GM06990 (cell line): ENCODE data around the gene TEX22.

Experiments
- DNase-seq: peaks from one replicate; pipeline ENCODE4 v3.0.0-alpha.2; 2011; ENCODE audit not compliant: insufficient read length; ENCODE audit errors: extremely low read depth
- H3K27me3 ChIP-seq: replicated peaks from 2 replicates; pipeline ENCODE4 v1.6.0; 2011; ENCODE audit warnings: low read length; ENCODE audit not compliant: control insufficient read depth, insufficient read depth
- H3K36me3 ChIP-seq: 2 replicates; pipeline ENCODE4 v1.5.1; 2011; ENCODE audit warnings: low read length; ENCODE audit not compliant: control insufficient read depth, insufficient read depth
- H3K4me3 ChIP-seq: replicated peaks from 2 replicates; pipeline ENCODE4 v1.5.1; 2011; ENCODE audit warnings: low read depth, mild to moderate bottlenecking, control low read depth, low read length
- CTCF ChIP-seq: IDR thresholded peaks from 2 replicates; pipeline ENCODE4 v1.5.1; 2011; ENCODE audit warnings: low read length, control low read depth, mild to moderate bottlenecking, inconsistent platforms; ENCODE audit not compliant: insufficient read depth, poor library complexity, severe bottlenecking

The TEX22 gene

GRCh38 chr14:105412771-105413543 is 14.6 kb downstream of the TEX22 start:
- DNase-seq, result no peak
- H3K4me3 ChIP-seq, result no peak overlapping the region
- TF ChIP-seq CTCF, result no peak
- H3K36me3 ChIP-seq, result no peaks in the 10 kb centered on the region
- no peaks in the 10 kb centered on the region for H3K27me3 ChIP-seq

- no peaks in the 10 kb centered on the region for H3K36me3 ChIP-seq
- TF ChIP-seq CTCF, result no peak
- DNase-seq, result no peak
- no peak overlapping the region for H3K4me3 ChIP-seq
- H3K27me3 ChIP-seq, result no peaks in the 10 kb centered on the region
Observed at GRCh38 chr14:105413544-105413886, 15.2 kb downstream of the TEX22 start.

GRCh38 chr14:105414456-105415371 is 16.4 kb downstream of the TEX22 start:
- peak; percentile 21 for TF ChIP-seq CTCF

DNA sequence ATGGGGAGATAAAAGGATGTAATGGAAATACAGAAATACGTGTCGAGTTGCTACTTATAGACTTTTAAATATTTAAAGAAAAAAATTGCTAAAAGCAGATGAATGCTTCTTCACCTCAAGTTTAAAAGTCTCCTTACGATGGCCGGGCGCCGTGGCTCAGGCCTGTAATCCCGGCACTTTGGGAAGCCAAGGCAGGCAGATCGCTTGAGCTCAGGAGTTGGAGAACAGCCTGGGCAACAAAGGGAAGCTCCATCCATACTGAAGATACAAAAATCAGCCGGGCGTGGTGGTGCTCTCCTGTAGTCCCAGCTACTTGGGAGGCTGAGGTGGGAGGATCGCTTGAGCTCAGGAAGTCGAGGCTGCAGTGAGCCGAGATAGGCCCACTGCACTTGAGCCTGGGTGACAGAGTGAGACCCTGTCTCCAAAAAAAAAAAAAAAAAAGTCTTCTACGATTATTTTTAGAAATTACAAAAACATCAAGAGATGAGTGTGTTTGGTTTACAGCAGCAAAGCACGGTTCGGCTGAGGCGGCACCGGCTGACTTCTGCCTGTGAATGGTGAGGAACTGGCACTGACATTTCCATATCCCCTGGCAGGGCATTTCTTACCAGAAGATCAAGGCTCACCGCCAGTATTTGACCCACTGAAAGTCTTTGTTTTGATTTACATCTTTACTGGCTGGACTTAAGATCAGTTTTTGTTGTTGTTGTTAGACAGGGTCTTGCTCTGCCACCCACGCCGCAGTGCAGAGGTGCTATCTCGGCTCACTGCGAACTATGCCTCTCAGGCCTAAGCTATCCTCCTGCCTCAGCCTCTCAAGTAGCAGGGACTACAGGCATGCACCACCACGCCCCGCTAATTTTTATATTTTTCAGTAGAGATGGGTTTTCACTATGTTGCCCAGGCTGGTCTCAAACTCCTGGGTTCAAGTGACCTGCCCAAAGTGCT is 17.4 kb downstream of the TEX22 start:
- TF ChIP-seq CTCF, result no peak
- Histone ChIP-seq H3K4me3 (no peak overlapping the region; the same call in 1 of the 2 replicates), H3K36me3 (no peaks in the 10 kb centered on the region), H3K27me3 (no peaks in the 10 kb centered on the region)
- no peak for DNase-seq

More at GRCh38 chr14:105414456-105415371, 16.4 kb downstream of the TEX22 start:
- Histone ChIP-seq H3K27me3 (no peaks in the 10 kb centered on the region), H3K36me3 (no peaks in the 10 kb centered on the region), H3K4me3 (peak overlapping the region; percentile 51)
- DNase-seq, result peak; percentile 83

- TF ChIP-seq CTCF, result no peak
- DNase-seq, result no peak
- H3K27me3 ChIP-seq, result no peaks in the 10 kb centered on the region
Observed at GRCh38 chr14:105416671-105417070, 18.3 kb downstream of the TEX22 start.

More at GRCh38 chr14:105416671-105417070, 18.3 kb downstream of the TEX22 start:
- Histone ChIP-seq H3K36me3 (no peaks in the 10 kb centered on the region), H3K4me3 (no peak overlapping the region)
